DND-41 (cell line): ENCODE results near the gene H2BW2.
"Not testable (repeated sequence)": the region's sequence is repeated elsewhere in the genome, so short reads cannot be mapped to it uniquely, and the experiment has no call there.

Source experiments
- ATAC-seq: fragments of 200-7000 bp; cut with Tn5 transposase; 3 replicates; pipeline ENCODE4 v1.9.1; 2021; ENCODE audit warnings: low read depth; ENCODE audit not compliant: insufficient read depth
- DNase-seq: peaks from one replicate; pipeline ENCODE4 v3.0.0-alpha.2; 2020
- H2AFZ ChIP-seq: 2 replicates; pipeline ENCODE4 v1.6.0; 2012; ENCODE audit warnings: low read depth, low read length
- H3K27ac ChIP-seq: 2 replicates; pipeline ENCODE4 v1.5.1; 2012; ENCODE audit warnings: low read length, inconsistent platforms
- H3K27me3 ChIP-seq: fragments of 200-600 bp; sonication (generic); 2 replicates; pipeline ENCODE4 v1.6.0; 2012; ENCODE audit warnings: low read length, mild to moderate bottlenecking, inconsistent platforms; ENCODE audit not compliant: insufficient read depth, poor library complexity
- H3K36me3 ChIP-seq: 2 replicates; pipeline ENCODE4 v1.5.1; 2012; ENCODE audit warnings: low read length, inconsistent platforms; ENCODE audit not compliant: insufficient read depth
- H3K4me1 ChIP-seq: 2 replicates; pipeline ENCODE4 v1.5.1; 2012; ENCODE audit warnings: mild to moderate bottlenecking, low read length; ENCODE audit not compliant: insufficient read depth
- H3K4me2 ChIP-seq: 2 replicates; pipeline ENCODE4 v1.6.0; 2012; ENCODE audit warnings: mild to moderate bottlenecking, moderate library complexity, low read length, inconsistent platforms; ENCODE audit not compliant: insufficient read depth
- H3K4me3 ChIP-seq, 2 experiments: fragments of 200-600 bp in 1 of 2; shearing (Covaris generic) in 1 of 2; 2 replicates each; pipeline ENCODE4 v1.5.1; 2012 to 2016; ENCODE audit warnings: inconsistent platforms in 2 of 2, low read length in 2 of 2, mild to moderate bottlenecking in 2 of 2, low read depth in 1 of 2, moderate library complexity in 1 of 2
- H3K79me2 ChIP-seq: 2 replicates; pipeline ENCODE4 v1.6.0; 2012; ENCODE audit warnings: low read length, inconsistent platforms; ENCODE audit not compliant: insufficient read depth
- H3K9ac ChIP-seq: 2 replicates; pipeline ENCODE4 v1.6.0; 2012; ENCODE audit warnings: low read depth, mild to moderate bottlenecking, inconsistent platforms, low read length, moderate library complexity
- H3K9me3 ChIP-seq: 2 replicates; pipeline ENCODE4 v1.5.1; 2012; ENCODE audit warnings: low read length, moderate library complexity, mild to moderate bottlenecking, inconsistent platforms; ENCODE audit not compliant: insufficient read depth, severe bottlenecking
- H4K20me1 ChIP-seq: 2 replicates; pipeline ENCODE4 v1.6.0; 2012; ENCODE audit warnings: low read length; ENCODE audit not compliant: insufficient read depth
- EZH2 ChIP-seq: IDR thresholded peaks from 3 replicates; pipeline ENCODE4 v1.6.1; 2012; ENCODE audit warnings: borderline replicate concordance, low read depth, mild to moderate bottlenecking, moderate library complexity, low read length, inconsistent platforms; ENCODE audit not compliant: severe bottlenecking
- TF ChIP-seq, protein P1 (sequence below): IDR thresholded peaks from 2 replicates; pipeline ENCODE4 v1.5.1; 2012; ENCODE audit warnings: borderline replicate concordance, low read length, moderate library complexity, mild to moderate bottlenecking; ENCODE audit not compliant: poor library complexity, severe bottlenecking; ENCODE audit errors: extremely low read depth

The H2BW2 gene

DNA sequence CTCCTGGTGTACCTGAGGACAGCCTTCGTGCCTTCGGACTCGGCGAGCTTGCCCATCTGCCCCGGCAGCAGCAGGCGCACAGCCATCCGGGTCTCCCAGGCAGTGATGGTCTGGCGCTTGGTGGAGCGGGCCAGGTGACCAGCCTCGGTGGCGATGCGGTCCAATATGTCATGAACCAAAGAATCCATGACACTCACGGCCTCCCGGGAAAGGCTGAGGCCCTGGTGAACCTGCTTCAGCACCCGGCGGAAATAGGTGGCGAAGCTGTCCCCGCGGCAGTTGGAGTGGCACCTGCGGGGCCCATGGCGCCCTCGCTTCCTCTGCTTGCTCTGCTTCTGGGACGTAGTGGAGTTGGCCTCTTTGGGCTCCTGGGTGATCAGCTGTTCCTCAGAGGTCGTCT, 26.6 kb upstream of the H2BW2 start:
- no peaks in the 10 kb centered on the region for H3K36me3 ChIP-seq
- no peak overlapping the region for H2AFZ ChIP-seq
- no peaks in the 10 kb centered on the region for H4K20me1 ChIP-seq
- DNase-seq (no peak), ATAC-seq (no peak)
- H3K4me1 ChIP-seq = no peaks in the 10 kb centered on the region
- TF ChIP-seq, protein P1, sequence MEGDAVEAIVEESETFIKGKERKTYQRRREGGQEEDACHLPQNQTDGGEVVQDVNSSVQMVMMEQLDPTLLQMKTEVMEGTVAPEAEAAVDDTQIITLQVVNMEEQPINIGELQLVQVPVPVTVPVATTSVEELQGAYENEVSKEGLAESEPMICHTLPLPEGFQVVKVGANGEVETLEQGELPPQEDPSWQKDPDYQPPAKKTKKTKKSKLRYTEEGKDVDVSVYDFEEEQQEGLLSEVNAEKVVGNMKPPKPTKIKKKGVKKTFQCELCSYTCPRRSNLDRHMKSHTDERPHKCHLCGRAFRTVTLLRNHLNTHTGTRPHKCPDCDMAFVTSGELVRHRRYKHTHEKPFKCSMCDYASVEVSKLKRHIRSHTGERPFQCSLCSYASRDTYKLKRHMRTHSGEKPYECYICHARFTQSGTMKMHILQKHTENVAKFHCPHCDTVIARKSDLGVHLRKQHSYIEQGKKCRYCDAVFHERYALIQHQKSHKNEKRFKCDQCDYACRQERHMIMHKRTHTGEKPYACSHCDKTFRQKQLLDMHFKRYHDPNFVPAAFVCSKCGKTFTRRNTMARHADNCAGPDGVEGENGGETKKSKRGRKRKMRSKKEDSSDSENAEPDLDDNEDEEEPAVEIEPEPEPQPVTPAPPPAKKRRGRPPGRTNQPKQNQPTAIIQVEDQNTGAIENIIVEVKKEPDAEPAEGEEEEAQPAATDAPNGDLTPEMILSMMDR = no peak
- H3K27ac ChIP-seq = no peak overlapping the region
- H3K9ac ChIP-seq = no peak overlapping the region
- no peaks in the 10 kb centered on the region for H3K9me3 ChIP-seq
- no peaks in the 10 kb centered on the region for H3K79me2 ChIP-seq
- H3K27me3 ChIP-seq = no peaks in the 10 kb centered on the region
- no peak overlapping the region for H3K4me3 ChIP-seq
- H3K4me2 ChIP-seq = no peak overlapping the region

DNA sequence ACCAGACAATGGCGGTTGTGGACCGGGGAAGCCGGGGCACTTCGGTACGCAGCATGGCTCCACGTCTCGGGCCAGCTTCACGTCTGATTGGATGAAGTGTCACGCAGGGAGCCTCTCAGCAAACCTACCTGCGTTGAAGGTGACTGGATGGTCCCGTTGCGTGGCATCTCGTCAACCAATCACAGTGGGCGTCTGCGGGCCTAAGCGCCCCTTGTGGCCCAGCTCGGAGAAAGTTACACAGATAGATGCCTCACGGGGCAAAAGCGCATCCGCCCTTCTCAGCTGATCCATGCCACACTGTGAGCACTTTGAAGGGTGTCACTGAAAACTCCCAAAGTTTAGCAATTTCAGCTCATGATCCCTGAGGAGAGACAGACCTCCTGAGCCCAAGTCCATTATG, 26.1 kb upstream of the H2BW2 start, which contains the start of gene H2BW1:
Gene H2BW1 (minus strand): TSS at position 103 of the 400 bp plus-strand sequence. CDS start 132 bp downstream, outside the sequence.
- no peak within 1 kb of the TSS for H3K4me2 ChIP-seq
- H3K27ac ChIP-seq = no peak within 1 kb of the TSS
- H3K79me2 ChIP-seq = no peaks in the 10 kb centered on the region
- no peaks in the 10 kb centered on the region for H3K4me1 ChIP-seq
- no peaks in the 10 kb centered on the region for H3K36me3 ChIP-seq
- no peak within 1 kb of the TSS for H3K4me3 ChIP-seq
- no peaks in the 10 kb centered on the region for H3K9me3 ChIP-seq
- ATAC-seq = no peak
- H2AFZ ChIP-seq = no peak within 1 kb of the TSS
- DNase-seq = no peak
- no peaks in the 10 kb centered on the region for H3K27me3 ChIP-seq
- TF ChIP-seq EZH2 = no peak
- TF ChIP-seq, protein P1 = no peak
- H4K20me1 ChIP-seq = no peaks in the 10 kb centered on the region
- H3K9ac ChIP-seq = no peak within 1 kb of the TSS

DNA sequence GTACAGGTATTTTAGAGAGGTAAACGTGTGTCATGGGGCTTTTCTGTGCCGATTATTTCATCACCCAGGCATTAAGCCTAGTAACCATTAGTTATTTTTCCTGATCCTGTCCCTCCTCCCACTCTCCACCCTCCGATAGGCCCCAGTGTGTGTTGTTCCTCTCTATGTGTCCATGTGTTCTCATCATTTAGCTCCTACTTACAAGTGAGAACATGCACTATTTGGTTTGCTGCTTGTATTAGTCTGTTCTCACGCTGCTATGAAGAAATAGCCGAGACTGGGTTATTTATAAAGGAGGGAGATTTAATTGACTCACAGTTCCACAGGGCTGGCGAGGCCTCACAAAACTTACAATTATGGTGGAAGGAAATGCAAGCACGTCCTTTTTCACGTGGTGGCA, 24.2 kb upstream of the H2BW2 start:
- not testable (repeated sequence) for DNase-seq, H4K20me1 ChIP-seq, H3K79me2 ChIP-seq, H3K4me3 ChIP-seq, H2AFZ ChIP-seq, H3K36me3 ChIP-seq, H3K9ac ChIP-seq, H3K27ac ChIP-seq, H3K4me2 ChIP-seq, H3K9me3 ChIP-seq, ATAC-seq, H3K4me1 ChIP-seq, H3K27me3 ChIP-seq

DNA sequence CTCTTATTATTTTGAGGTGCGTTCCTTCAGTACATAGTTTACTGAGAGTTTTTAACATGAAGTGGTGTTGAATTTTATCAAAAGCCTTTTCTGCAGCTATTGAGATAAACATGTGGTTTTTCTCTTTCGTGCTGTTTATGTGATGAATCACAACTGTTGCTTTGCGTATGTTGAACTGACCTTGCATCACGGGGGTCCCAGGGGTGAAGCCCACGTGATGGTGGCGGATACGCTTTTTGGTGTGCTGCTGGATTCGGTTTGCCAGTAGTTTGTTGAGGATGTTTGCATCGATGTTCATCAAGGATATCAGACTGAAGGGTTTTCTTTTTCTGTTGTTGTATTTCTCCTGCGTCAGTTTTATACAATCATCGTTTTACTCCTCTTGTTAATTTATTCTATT, 21.6 kb upstream of the H2BW2 start:
- H4K20me1 ChIP-seq = no peaks in the 10 kb centered on the region
- no peaks in the 10 kb centered on the region for H3K27me3 ChIP-seq
- no peak overlapping the region for H3K9ac ChIP-seq
- H3K9me3 ChIP-seq = no peaks in the 10 kb centered on the region
- H3K4me2 ChIP-seq = no peak overlapping the region
- no peaks in the 10 kb centered on the region for H3K79me2 ChIP-seq
- H3K36me3 ChIP-seq = no peaks in the 10 kb centered on the region
- no peak overlapping the region for H3K27ac ChIP-seq
- DNase-seq = no peak
- H3K4me1 ChIP-seq = no peaks in the 10 kb centered on the region
- ATAC-seq = no peak
- H2AFZ ChIP-seq = no peak overlapping the region
- no peak overlapping the region for H3K4me3 ChIP-seq
- TF ChIP-seq, protein P1 = no peak
- TF ChIP-seq EZH2 = no peak
